ENCODE measurements around the gene NRG3.
A peak's percentile ranks its signal among the peaks of the same experiment; 100 is the strongest.

The NRG3 gene

DNA sequence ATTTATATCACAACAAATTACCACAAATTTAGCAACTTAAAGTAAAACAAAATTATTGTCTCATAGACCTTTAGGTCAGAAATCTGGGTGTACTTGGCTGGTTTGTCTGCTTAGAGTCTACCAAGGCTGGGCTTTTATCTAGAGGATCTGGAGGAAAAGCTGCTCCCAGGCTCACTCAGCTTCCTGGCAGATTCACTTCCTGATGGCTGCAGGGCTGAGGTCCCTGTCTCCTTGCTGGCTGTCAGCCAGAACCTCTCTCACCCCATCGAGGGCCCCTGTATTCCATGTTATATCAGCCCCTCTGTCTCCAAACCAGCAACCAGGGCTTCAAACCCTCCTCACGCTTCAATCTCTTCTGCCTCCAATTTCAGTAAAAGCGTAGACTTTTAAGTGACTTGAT, 734.9 kb downstream of the NRG3 start:
- TF ChIP-seq, protein P1, sequence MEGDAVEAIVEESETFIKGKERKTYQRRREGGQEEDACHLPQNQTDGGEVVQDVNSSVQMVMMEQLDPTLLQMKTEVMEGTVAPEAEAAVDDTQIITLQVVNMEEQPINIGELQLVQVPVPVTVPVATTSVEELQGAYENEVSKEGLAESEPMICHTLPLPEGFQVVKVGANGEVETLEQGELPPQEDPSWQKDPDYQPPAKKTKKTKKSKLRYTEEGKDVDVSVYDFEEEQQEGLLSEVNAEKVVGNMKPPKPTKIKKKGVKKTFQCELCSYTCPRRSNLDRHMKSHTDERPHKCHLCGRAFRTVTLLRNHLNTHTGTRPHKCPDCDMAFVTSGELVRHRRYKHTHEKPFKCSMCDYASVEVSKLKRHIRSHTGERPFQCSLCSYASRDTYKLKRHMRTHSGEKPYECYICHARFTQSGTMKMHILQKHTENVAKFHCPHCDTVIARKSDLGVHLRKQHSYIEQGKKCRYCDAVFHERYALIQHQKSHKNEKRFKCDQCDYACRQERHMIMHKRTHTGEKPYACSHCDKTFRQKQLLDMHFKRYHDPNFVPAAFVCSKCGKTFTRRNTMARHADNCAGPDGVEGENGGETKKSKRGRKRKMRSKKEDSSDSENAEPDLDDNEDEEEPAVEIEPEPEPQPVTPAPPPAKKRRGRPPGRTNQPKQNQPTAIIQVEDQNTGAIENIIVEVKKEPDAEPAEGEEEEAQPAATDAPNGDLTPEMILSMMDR (IDR thresholded peaks at IDR 0.05; ENCODE audit: low read length) = no peak
- TF ChIP-seq EZH2 (IDR thresholded peaks at IDR 0.05; ENCODE audit: borderline replicate concordance, low read length) = no peak
- no peaks in the 10 kb centered on the region for H4K20me1 ChIP-seq (ENCODE audit: insufficient read depth, low read length)
- H3K79me2 ChIP-seq (ENCODE audit: insufficient read depth, low read length) = peaks cover 79% of the 10 kb centered on the region
- H3K27me3 ChIP-seq (ENCODE audit: insufficient read depth, low read length) = no peaks in the 10 kb centered on the region
- H3K4me2 ChIP-seq (ENCODE audit: low read length) = no peak overlapping the region
- peaks cover 59% of the 10 kb centered on the region for H3K36me3 ChIP-seq (ENCODE audit: insufficient read depth, low read length)
- H3K4me3 ChIP-seq (ENCODE audit: low read depth, low read length, poor library complexity, severe bottlenecking) = no peak overlapping the region
- H3K9me2 ChIP-seq (ENCODE audit: low read depth, low read length) = no peaks in the 10 kb centered on the region
- H3K9ac ChIP-seq (ENCODE audit: low read length) = no peak overlapping the region
- H3K4me1 ChIP-seq (ENCODE audit: insufficient read depth, low read length, severe bottlenecking) = peaks cover 31% of the 10 kb centered on the region
- H3F3A ChIP-seq (ENCODE audit: insufficient read depth, low read length) = no peaks in the 10 kb centered on the region
- no peaks in the 10 kb centered on the region for H3K9me3 ChIP-seq (ENCODE audit: low read length)
- H3K27ac ChIP-seq (ENCODE audit: low read depth, low read length, poor library complexity, severe bottlenecking) = peak overlapping the region; percentile 18
- no peak overlapping the region for H2AFZ ChIP-seq (ENCODE audit: low read length)

DNA sequence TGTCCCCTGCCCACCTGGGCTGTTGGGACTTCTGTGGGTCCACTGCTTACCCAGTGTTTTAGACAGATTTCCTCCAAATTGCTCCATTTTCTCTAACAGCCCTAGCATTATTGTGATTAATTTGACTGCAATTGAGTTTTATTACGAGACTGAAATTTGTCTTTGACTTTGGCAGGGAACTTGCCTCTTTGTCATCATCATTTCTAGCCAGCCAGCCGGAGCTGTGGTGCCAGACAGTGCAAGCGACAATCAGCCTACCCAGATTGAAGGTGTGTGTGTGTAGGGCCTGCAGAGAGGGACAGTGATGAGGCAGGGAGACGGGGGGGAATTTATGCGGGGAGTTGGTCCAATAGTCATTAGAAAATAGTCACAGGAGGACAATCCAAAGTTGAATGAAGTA, 743.0 kb downstream of the NRG3 start:
- Histone ChIP-seq H3K27ac (ENCODE audit: low read depth, low read length, poor library complexity, severe bottlenecking) (no peak overlapping the region), H3K9me2 (ENCODE audit: low read depth, low read length) (no peaks in the 10 kb centered on the region), H2AFZ (ENCODE audit: low read length) (no peak overlapping the region), H3K4me3 (ENCODE audit: low read depth, low read length, poor library complexity, severe bottlenecking) (no peak overlapping the region), H3K27me3 (ENCODE audit: insufficient read depth, low read length) (no peaks in the 10 kb centered on the region), H4K20me1 (ENCODE audit: insufficient read depth, low read length) (no peaks in the 10 kb centered on the region), H3K4me2 (ENCODE audit: low read length) (no peak overlapping the region), H3K4me1 (ENCODE audit: insufficient read depth, low read length, severe bottlenecking) (peaks cover 4% of the 10 kb centered on the region), H3K79me2 (ENCODE audit: insufficient read depth, low read length) (peaks cover 47% of the 10 kb centered on the region), H3K36me3 (ENCODE audit: insufficient read depth, low read length) (peaks cover 86% of the 10 kb centered on the region), H3K9ac (ENCODE audit: low read length) (no peak overlapping the region), H3K9me3 (ENCODE audit: low read length) (0 out of 2 replicates have a peak, but pooled peaks cover 3% of the 10 kb centered on the region), H3F3A (ENCODE audit: insufficient read depth, low read length) (no peaks in the 10 kb centered on the region)
- TF ChIP-seq EZH2 (IDR thresholded peaks at IDR 0.05; ENCODE audit: borderline replicate concordance, low read length) = no peak
- TF ChIP-seq, protein P1 (IDR thresholded peaks at IDR 0.05; ENCODE audit: low read length) = no peak

DNA sequence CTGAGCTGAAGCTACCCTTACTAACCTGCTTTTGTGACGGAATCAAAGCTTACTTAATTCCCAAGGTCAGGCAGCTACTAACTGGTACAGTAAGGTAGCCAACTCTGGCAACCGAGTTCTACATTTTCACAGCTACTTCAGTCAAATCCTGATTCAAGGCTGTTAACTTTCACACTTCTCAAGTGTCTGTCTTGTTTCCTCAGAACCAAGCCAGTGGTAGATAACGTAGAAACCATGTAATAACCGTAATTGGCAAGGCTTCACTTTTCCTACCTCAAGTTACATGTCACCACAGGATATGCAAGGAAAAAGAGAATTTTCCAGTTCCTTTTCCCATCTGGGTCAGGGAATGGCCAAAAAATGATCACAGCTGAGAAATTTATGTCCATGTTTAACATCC, 746.7 kb downstream of the NRG3 start:
- H3K9me3 ChIP-seq (ENCODE audit: low read length) = 0 out of 2 replicates have a peak, but pooled peaks cover 3% of the 10 kb centered on the region
- H3K36me3 ChIP-seq (ENCODE audit: insufficient read depth, low read length) = peaks cover 89% of the 10 kb centered on the region
- no peaks in the 10 kb centered on the region for H4K20me1 ChIP-seq (ENCODE audit: insufficient read depth, low read length)
- H3K4me1 ChIP-seq (ENCODE audit: insufficient read depth, low read length, severe bottlenecking) = peaks cover 34% of the 10 kb centered on the region
- H3K27ac ChIP-seq (ENCODE audit: low read depth, low read length, poor library complexity, severe bottlenecking) = peak overlapping the region; percentile 15
- no peaks in the 10 kb centered on the region for H3K9me2 ChIP-seq (ENCODE audit: low read depth, low read length)
- no peak overlapping the region for H2AFZ ChIP-seq (ENCODE audit: low read length)
- TF ChIP-seq, protein P1 (IDR thresholded peaks at IDR 0.05; ENCODE audit: low read length) = no peak
- TF ChIP-seq EZH2 (IDR thresholded peaks at IDR 0.05; ENCODE audit: borderline replicate concordance, low read length) = no peak
- H3K9ac ChIP-seq (ENCODE audit: low read length) = no peak overlapping the region
- H3K79me2 ChIP-seq (ENCODE audit: insufficient read depth, low read length) = peaks cover 23% of the 10 kb centered on the region; the same call in 1 of the 2 replicates
- no peak overlapping the region for H3K4me3 ChIP-seq (ENCODE audit: low read depth, low read length, poor library complexity, severe bottlenecking)
- no peaks in the 10 kb centered on the region for H3K27me3 ChIP-seq (ENCODE audit: insufficient read depth, low read length)
- H3F3A ChIP-seq (ENCODE audit: insufficient read depth, low read length) = no peaks in the 10 kb centered on the region
- H3K4me2 ChIP-seq (ENCODE audit: low read length) = no peak overlapping the region
